Epidermal melanocyte (primary cell): ENCODE results near the gene WWP2.
"Not testable (repeated sequence)": the region's sequence is repeated elsewhere in the genome, so short reads cannot be mapped to it uniquely, and the experiment has no call there.

Experiments used
- DNase-seq: peaks from one replicate; pipeline ENCODE4 v3.0.0; 2011; ENCODE audit warnings: low spot score; ENCODE audit not compliant: insufficient read length

Gene WWP2

DNA sequence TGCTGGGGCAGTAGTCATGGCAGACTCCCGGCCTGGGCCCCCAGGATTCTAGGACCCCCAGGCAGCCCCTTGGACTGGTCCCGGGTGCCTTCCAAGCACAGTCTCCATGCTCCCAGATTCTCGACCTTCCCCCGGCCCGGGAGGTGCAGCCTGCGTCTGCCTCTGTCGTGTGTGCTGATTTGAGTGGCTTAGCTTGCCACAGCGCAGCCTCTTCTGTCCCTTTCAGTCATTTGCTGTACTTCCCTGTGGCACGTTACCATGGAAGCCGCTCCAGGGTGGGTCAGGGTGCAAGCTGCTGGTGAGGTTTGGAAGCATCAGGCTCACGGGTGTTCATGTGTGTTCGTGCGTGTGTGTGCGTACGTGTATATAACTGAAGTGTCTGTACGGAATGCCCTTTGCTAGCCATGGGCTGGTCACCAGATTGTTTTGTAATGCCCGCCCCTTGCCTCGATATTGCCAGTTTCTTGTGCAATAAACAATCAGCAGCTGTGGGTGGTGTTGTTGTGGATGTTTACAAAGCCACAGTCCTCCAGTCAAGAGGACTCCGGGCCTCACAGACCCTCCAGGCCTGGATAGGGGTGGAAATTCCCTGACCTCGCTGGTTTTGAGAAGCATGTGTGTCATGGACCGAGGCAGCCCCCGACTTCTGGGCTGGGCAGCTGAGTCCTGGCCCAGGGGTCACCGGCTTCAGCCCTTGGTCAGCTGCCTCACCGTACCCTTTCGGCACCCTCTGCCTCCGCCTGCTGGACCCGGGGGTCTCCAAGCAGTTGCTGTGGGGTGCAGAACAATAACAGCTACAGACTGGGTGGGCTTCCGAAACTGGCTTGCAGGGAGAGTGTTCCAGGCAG, 179.3 kb downstream of the WWP2 start:
- DNase-seq, result peak; percentile 33

DNA sequence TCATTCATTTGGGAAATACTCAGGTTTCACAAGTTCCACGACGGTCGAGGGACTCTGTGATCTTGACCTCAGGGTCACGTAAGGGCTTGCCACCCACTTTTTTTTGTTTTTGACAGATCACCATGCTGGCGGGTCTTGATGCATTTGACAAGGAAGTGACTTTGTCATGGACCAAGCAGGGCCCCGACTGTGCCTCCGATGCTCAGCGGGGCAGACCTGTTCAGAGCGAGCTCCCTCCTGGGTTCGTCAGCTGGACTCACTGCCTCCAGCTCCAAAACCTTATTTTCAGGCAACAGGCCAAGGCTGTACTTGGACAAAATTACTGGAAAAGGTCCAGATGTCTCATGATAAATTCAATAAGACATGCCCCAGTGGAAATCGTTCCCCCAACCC, 180.0 kb downstream of the WWP2 start:
- no peak for DNase-seq

DNA sequence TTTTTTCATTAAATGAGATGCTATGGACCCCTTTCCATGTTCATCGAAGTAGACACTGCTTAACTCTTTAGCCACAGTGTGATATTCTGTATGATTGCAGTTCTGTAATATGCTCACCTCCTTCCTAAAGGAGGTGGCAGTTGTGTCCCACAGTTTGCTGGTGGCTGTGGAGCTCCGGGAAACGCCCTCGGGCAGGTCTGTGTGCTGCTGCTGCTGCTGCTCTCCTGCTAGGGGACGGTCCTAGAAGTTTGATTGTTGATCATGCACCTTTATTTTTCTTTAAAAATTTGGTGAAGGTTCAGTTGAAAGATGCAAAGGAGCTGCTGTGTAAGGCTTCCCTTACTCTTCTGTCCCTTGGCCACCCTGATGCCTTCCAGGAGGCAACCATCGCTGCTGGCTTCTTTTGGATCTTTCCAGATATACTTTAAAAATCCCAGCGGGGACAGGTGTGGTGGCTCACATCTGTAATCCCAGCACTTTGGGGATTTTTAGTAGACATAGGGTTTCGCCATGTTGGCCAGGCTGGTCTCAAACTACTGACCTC, 180.6 kb downstream of the WWP2 start:
- no peak for DNase-seq

DNA sequence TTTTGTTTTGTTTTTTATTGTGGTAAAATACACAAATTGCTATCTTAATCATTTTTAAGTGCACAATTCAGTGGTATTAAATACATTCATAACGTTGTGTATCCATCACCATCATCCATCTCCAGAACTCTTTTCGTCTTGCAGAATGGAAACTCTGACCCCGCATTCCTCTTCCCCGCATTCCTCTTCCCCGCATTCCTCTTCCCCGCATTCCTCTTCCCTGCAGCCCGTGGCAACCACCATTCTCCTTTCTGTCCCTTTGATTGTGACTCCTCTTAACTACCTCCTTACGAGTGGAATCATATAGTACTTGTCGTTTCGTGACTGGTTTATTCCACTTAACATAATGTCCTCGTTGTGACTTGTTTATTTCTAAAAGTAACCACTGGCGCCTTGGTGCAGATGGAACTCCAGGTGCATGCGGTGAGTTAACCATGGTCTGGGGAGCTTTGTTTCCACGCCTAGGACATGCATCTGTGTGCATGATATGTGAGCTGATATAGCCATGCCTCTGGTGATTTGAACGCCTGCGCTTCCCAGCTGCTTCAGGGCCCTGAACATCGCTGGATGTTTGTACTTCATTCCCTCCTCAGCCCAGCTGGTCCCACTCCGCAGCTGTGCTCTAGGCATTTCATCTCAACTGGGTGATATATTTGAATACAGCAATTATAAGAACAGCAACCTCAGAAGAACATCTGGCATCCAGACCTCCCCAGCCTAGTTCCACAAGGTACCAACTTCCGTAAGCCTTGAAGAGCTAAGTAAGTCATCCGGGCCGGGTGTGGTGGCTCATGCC, 181.3 kb downstream of the WWP2 start:
- not testable (repeated sequence) for DNase-seq

DNA sequence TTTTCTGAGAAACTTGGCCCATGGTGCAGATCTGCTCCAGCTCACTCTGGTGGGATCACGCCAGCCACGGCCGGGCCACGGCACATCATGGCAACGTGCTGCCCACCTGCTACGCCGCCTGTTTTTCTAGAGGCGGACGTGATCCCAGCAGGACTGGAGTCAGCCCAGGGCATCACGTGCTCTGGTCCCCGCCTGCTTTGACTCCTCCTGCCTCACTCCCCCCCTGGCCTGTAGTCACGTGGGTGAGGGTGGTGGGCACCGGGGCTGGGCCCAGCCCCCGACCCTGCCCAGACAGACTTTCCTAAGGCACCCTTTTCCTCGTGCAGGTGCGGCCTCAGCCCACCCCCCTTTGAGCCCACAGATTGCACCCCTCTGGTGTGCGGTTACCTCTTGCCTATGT, 188.3 kb downstream of the WWP2 start:
- DNase-seq, result not testable (repeated sequence)

DNA sequence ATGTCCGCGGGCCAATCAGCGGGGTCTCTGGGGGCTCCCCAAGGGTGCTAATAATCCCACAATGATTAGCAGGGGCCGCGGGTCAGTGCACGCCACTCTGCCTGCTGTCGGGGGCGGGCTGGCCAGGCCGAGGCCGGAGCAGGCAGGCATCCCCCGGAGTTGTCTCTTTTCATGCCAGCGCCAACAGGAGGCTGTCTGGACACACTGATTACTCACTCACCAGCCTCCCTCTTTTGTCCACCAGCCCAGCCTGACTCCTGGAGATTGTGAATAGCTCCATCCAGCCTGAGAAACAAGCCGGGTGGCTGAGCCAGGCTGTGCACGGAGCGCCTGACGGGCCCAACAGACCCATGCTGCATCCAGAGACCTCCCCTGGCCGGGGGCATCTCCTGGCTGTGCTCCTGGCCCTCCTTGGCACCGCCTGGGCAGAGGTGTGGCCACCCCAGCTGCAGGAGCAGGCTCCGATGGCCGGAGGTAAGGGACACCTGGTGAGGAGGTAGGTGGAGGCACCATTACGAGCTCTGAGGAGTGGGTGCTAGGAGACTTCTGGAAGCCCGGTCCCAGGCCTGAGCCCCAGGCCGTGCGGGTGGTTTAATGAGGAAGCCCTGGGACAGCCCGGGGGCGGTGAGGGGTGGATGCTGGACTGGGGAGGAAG, 189.0 kb downstream of the WWP2 start, which contains the start of gene CLEC18A:
CLEC18A (plus strand) TSS at position 318 of the 655 bp plus-strand sequence; CDS start at position 351, 33 bp downstream.
- DNase-seq, result not testable (repeated sequence)

DNA sequence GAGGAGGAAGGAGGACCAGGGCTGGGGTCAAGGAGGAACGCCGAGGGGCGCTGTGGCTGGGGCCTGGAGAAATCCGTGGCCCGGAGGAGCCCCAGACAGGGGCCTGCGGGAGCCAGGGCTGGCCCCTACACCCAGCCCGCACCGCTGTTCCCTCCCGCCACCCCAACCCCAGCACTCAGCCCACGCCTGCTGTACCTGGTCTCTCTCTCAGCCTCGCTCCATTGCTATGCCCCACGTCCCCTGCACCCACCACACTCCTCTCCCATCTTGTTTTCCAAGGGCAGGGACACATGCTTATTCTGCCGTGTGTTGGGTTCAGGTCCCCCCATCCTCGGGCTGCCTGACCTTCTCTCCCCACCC, 189.5 kb downstream of the WWP2 start:
- not testable (repeated sequence) for DNase-seq

DNA sequence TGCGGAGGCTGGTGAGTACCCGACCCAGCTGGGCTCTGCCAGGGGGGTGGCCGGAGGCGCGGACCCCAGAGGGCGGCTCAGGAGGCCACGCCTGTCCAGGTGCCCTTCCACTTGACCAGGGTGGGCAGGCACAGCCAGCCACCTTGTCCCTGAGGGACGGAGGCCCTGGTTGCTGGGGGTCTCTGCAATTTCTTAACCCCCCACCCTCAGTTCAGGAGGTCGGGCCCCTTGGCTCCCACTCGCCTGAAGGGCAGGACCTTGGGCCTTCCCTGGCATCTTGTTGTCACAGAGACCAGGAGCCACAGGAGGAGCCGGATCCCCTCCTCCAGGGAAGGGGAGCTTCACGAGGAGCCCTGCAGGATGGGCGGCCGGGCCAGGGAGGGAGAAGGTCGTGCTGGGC, 190.0 kb downstream of the WWP2 start:
- DNase-seq, result not testable (repeated sequence)

DNA sequence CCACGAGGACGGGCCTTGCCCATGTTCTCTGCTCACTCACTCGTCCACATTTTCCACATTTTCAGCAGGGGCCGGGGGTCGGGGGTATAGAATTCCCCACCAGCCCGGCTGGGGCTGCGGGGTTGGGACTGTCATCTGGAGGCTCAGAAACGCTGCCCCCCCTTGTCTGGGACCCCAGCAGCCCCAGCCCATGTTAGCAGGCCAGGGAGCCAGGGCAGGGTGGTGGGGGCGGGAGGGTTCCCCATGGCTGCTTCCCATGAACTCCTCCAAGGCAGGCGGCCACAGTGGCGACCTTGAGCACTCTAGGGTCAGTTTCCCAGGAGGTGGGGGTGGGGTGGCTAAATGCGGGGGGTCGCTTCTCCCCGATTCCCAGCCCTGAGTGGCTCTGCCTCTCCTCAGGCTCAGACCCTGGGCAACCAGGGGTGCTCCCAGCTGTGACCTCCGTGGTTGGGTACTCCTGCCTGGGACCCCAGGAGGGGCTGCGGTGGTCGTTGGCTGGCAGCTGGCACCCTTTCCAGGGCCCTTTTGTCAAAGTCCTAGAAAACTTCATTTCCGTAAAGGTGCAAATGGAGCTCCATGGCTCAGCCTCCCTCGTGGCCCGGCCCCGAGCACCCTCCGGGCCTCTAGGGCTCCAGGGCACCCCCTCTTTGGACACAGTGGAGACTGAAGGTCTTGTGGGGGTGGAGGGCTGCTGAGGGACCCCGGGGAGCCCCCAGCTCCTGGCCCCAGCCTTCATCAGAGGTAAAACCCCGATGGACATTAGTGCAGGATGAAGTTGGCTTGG, 190.6 kb downstream of the WWP2 start:
- DNase-seq, result not testable (repeated sequence)

DNA sequence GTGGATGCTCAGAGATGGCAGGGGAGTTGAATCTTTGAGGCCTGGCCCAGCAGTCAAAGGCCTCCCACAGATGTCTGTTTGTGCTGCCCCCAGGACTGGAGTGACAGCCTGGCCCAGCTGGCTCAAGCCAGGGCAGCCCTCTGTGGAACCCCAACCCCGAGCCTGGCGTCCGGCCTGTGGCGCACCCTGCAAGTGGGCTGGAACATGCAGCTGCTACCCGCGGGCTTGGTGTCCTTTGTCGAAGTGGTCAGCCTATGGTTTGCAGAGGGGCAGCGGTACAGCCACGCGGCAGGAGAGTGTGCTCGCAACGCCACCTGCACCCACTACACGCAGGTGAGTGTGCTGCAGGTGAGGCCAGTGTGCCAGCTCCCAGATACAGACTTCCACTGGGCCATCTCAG, 192.1 kb downstream of the WWP2 start:
- DNase-seq, result not testable (repeated sequence)

DNA sequence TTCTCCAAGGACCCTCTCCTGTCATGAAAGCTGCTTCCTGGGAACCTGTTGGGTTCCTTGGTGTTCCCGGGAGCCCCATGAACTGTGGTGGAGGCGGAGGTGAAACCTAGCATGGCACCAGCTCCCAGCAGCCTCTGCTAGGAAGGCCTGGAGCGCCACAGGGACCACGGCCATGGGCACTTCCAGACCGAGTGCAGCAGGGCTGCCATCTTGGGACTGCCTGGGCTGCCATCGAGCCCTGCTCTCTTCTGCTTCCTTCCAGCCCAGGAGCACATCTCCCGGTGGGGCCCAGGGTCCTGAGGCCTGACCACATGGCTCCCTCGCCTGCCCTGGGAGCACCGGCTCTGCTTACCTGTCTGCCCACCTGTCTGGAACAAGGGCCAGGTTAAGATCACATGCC, 201.2 kb downstream of the WWP2 start:
- not testable (repeated sequence) for DNase-seq

DNA sequence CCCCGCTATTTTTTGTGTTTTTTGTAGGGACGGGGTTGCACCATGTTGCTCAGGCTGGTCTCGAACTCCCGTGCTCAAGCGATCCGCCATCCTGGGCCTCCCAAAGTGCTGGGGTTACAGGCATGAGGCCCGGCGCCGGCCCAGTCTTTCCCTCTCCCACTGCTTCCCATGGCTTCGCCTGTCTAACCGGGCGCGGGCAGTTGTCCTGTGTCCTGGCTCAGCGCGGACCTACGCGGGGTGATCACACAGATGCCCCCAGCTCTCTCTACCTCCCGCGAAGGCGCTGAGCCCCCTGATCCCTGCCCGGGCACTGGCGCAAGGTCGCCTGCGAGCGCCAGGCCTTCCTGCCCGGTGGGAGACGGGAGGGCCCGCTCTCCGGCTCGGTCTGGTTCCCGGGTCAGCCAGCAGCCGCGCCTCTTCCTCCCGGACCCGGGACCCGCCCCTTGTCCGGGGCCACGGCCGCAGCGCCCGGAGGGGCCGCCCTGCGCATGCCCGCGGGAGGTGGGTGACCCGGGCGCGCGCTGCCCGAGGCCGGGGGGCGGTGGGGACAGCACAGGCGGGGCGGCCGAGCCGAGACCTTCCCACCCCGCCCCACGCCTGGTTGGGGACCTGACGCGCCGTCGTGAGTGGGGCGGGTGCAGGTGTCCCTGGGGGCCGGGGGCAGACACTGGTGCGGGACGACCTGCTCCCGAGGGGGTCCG, 203.0 kb downstream of the WWP2 start:
- not testable (repeated sequence) for DNase-seq

DNA sequence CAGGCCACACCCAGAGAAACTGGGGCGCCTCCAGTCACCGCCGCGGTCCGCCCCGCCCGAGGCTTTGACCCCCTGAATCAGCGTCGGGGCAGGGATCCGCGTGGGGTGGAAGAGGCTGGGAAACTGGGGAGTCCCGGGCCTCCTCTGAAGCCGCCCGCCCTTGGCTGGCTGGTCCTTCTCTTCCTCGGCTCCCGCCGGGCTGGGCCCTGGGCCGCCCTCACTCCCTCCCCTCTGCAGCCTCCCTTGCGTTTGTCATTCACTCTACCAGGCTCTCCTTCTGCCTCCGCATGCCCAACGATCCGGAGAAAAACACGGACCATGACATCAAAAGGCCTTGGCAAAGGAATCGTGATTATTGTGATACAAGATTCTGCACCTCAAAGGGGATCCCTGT, 203.5 kb downstream of the WWP2 start:
- DNase-seq, result not testable (repeated sequence)

DNA sequence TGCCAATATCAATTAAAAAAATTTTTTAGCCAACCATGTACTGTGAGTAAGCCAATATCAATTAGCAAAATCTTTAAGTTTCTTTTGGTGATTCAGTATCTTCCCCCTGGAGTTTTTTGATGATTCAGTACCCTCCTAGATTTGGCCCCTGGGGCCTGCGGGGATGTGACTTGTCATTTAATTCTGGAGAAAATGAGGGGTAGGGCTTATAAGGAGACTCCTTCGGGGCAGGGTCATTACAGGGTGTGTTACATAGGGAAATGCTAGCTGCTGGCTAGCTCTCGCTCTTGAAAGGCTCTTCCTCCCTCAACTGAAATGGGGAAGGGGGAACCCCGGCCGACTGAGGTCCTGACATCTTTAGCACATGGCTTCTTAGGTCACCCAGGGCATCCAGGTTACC, 205.6 kb downstream of the WWP2 start:
- not testable (repeated sequence) for DNase-seq

DNA sequence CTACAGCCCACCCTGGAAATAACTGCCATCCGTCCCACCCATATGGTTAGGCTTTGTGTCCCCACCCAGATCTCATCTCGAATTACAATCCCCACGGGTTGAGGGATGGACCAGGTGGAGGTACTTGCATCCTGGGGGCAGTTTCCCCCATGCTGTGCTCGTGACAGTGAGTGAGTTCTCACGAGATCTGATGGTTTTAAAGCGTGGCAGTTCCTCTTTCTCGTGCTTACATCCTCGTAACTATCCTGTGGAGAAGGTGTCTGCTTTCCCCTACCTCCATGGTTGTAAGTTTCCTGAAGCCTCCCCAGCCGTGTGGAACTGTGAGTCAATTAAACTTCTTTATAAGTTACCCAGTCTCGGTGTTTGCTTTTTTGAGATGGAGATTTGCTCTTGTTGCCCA, 206.0 kb downstream of the WWP2 start:
- DNase-seq, result not testable (repeated sequence)

DNA sequence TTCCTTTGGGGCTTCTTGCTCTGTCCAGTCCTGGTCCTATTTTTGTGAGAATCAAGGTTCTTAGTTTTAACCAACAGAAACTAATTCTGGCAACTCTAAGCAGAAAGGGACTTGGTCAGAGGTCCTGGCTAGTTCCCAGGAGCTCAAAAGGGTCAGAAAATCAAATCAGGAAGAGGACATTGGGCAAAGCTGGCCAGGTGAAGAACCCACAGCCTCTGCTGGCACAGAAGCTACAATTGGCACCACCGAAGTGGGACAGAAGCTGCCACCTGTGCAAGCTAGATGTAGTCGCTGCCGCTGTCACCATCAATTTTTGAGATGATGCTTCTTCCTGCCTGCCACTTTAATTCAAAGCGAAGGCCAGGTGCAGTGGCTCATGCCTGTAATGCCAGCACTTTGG, 207.5 kb downstream of the WWP2 start:
- not testable (repeated sequence) for DNase-seq

DNA sequence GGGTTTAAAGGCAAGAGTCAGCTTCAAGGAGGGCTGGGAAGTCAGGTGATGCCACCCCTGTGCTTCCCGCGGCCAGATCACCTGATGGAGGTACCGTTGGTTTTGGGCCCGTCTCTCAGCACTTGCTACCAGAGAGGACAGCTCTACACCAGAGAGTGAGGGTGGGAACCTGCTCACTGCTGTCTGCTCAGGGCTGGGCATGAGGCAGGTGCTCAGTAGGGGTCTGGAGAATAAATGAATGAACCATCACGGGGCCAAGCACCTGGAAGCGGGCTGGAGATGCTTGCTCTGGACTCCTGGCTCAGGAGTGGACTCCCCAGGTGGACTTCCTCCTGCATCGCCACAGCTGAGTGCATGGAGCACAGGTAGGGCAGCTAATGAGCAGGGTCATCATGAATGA, 210.0 kb downstream of the WWP2 start:
- not testable (repeated sequence) for DNase-seq

DNA sequence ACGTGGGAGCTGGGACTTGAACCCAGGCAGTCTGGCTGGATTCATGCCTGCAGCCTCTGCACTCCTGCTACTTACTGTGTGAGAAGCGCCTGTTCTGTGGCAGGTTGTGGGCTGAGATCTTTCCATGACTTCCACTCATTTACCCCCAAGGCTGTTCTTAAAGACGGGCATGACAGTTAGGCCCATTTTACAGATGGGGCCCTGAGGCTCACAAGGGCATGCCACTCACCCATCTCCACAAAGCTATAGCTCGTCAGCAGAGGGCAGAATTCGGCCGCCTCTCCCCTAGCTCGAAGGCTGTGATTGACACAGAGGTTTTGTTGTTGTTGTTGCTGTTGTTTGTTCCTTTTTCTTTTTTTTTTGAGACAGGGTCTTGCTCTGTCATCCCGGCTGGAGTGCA, 210.8 kb downstream of the WWP2 start:
- not testable (repeated sequence) for DNase-seq

DNA sequence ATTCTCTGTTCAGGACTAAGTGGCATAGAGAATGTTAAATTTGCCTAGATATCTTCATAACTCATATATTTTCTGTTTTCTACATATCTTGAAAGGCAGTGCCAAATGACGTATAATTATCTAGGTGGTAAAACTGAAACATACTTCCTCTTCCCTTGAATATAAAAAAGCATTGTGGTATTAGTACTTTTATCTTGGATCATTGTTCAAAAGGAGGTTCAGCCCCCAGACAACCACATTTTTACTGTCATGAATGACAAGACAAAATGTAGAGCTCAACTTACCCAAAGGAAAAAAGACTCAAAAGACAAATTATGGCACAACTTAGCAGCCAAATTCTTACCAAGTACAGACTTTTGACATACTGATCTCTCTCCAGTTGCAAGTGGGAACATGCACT, 223.1 kb downstream of the WWP2 start:
- DNase-seq, result not testable (repeated sequence)
